ENCODE results near the gene PEF1. TPM values are rescaled to one million over a fixed set of nuclear protein-coding genes. Genes with fewer than 3 reads are reported as not detected.

The PEF1 gene
- total and polyA plus RNA-seq, 2 experiments from 2014 or later = 22.3 to 68.5 TPM

DNA sequence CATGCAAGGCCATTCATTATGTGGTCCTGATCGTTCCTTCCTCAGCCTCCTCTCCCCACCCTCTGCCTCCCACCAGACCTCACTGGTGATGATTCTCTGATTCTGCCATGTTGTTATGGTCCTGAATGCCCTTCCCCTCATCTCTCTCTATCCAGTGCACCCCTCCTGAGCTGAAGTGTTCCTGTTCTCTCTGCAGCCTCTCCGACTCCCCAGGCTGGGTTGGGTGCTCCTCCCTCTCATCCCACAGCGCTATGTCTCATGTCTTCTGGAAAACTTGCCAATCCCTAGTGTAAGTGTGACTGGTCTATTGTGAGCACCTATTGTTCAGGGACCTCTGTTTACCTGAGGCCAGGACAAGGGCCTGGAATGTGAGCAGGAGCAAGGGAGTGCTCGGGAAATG, 11.1 kb upstream of the PEF1 start:
- Histone ChIP-seq H3F3A (replicated peaks; ENCODE audit: low read depth) (no peaks in the 10 kb centered on the region), H4K20me1 (replicated peaks; ENCODE audit: insufficient read depth) (no peaks in the 10 kb centered on the region), H3K27me3 (ENCODE audit: insufficient read depth) (no peaks in the 10 kb centered on the region), H3K27ac (ENCODE audit: low read depth) (no peak overlapping the region), H3K79me2 (replicated peaks; ENCODE audit: insufficient read depth) (no peaks in the 10 kb centered on the region), H3K36me3 (ENCODE audit: insufficient read depth) (no peaks in the 10 kb centered on the region), H3K4me3 (no peak overlapping the region), H3K4me1 (ENCODE audit: insufficient read depth) (no peaks in the 10 kb centered on the region), H3K9me2 (ENCODE audit: insufficient read depth) (no peaks in the 10 kb centered on the region), H3K4me2 (no peak overlapping the region), H2AFZ (no peak overlapping the region)
- H3K27ac Mint-ChIP-seq = no peak overlapping the region
- DNase-seq (ENCODE audit: low spot score) (no peak), ATAC-seq (no peak)
- H3K36me3 Mint-ChIP-seq (ENCODE audit: low read depth) = no peaks in the 10 kb centered on the region
- H3K4me1 Mint-ChIP-seq = no peaks in the 10 kb centered on the region; the same call in 2 of the 3 replicates
- H3K4me3 Mint-ChIP-seq = no peak overlapping the region
- peaks cover 5% of the 10 kb centered on the region for H3K27me3 Mint-ChIP-seq (ENCODE audit: insufficient read depth, low read depth, poor library complexity)
- no peaks in the 10 kb centered on the region for H3K9me3 Mint-ChIP-seq
- TF ChIP-seq, protein P1, sequence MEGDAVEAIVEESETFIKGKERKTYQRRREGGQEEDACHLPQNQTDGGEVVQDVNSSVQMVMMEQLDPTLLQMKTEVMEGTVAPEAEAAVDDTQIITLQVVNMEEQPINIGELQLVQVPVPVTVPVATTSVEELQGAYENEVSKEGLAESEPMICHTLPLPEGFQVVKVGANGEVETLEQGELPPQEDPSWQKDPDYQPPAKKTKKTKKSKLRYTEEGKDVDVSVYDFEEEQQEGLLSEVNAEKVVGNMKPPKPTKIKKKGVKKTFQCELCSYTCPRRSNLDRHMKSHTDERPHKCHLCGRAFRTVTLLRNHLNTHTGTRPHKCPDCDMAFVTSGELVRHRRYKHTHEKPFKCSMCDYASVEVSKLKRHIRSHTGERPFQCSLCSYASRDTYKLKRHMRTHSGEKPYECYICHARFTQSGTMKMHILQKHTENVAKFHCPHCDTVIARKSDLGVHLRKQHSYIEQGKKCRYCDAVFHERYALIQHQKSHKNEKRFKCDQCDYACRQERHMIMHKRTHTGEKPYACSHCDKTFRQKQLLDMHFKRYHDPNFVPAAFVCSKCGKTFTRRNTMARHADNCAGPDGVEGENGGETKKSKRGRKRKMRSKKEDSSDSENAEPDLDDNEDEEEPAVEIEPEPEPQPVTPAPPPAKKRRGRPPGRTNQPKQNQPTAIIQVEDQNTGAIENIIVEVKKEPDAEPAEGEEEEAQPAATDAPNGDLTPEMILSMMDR (conservative IDR thresholded peaks at IDR 0.05; ENCODE audit: low read depth in 2 of 2) = no peak
- TF ChIP-seq POLR2AphosphoS5 (IDR thresholded peaks at IDR 0.05; ENCODE audit: low read depth) (no peak), CREB1 (CRISPR knock-in tag; IDR thresholded peaks at IDR 0.05; ENCODE audit: low read depth) (no peak)

DNA sequence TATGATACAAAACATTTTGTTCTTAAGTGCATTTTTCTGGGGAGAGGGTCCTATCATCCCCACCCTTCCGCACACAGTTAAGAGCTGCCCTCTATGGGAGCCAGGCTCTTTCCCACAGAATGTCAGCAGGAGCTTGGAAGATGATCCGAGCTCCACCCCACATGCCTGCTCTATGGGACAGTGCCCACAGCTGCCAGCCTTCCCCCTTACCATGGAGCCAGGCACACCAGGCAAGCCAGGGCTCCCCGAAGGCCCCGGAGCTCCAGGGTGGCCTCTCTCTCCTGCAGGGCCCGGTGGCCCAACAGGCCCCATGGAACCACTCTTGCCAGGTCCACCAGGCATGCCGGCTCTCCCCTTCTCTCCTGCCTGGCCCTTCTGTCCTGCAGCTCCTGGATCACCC, 10.4 kb upstream of the PEF1 start:
- H2AFZ ChIP-seq = no peak overlapping the region
- no peaks in the 10 kb centered on the region for H3K36me3 Mint-ChIP-seq (ENCODE audit: low read depth)
- no peak for DNase-seq (ENCODE audit: low spot score)
- no peak overlapping the region for H3K4me3 ChIP-seq
- H3K4me3 Mint-ChIP-seq = no peak overlapping the region
- no peaks in the 10 kb centered on the region for H4K20me1 ChIP-seq (replicated peaks; ENCODE audit: insufficient read depth)
- H3K9me3 Mint-ChIP-seq = no peaks in the 10 kb centered on the region
- no peak overlapping the region for H3K27ac ChIP-seq (ENCODE audit: low read depth)
- H3K27me3 Mint-ChIP-seq (ENCODE audit: insufficient read depth, low read depth, poor library complexity) = peaks cover 3% of the 10 kb centered on the region
- H3K9me2 ChIP-seq (ENCODE audit: insufficient read depth) = no peaks in the 10 kb centered on the region
- H3K4me1 ChIP-seq (ENCODE audit: insufficient read depth) = no peaks in the 10 kb centered on the region
- no peaks in the 10 kb centered on the region; the same call in 2 of the 3 replicates for H3K4me1 Mint-ChIP-seq
- H3F3A ChIP-seq (replicated peaks; ENCODE audit: low read depth) = no peaks in the 10 kb centered on the region
- H3K27ac Mint-ChIP-seq = no peak overlapping the region
- no peak for TF ChIP-seq ZNF331 (CRISPR knock-in tag; IDR thresholded peaks at IDR 0.05; ENCODE audit: low read depth)
- no peak for TF ChIP-seq EZH2 (IDR thresholded peaks at IDR 0.05; ENCODE audit: low read depth, unreplicated experiment)
- TF ChIP-seq JUNB (IDR thresholded peaks at IDR 0.05; ENCODE audit: unreplicated experiment) = no peak
- ATAC-seq = no peak
- no peak overlapping the region for H3K4me2 ChIP-seq
- no peaks in the 10 kb centered on the region for H3K36me3 ChIP-seq (ENCODE audit: insufficient read depth)
- H3K27me3 ChIP-seq (ENCODE audit: insufficient read depth) = no peaks in the 10 kb centered on the region
- H3K79me2 ChIP-seq (replicated peaks; ENCODE audit: insufficient read depth) = no peaks in the 10 kb centered on the region

DNA sequence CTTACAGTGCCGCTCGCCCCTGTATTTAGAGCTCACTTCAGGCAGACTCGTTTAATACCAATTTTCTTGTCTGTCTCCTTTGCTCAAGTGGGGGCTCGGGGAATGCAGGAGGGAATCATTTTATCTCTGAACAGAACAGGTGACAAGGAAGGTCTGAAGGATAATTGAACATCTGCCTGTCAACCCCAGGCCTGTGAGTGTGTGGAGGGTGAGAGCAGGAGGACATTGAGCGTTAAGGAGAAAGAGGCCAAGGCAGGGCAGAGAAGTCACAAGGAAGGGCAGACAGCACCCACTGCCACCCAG, 9.7 kb upstream of the PEF1 start:
- H3K4me1 Mint-ChIP-seq = no peaks in the 10 kb centered on the region; the same call in 2 of the 3 replicates
- Histone ChIP-seq H3K9me2 (ENCODE audit: insufficient read depth) (no peaks in the 10 kb centered on the region), H3K27me3 (ENCODE audit: insufficient read depth) (no peaks in the 10 kb centered on the region), H3K79me2 (replicated peaks; ENCODE audit: insufficient read depth) (no peaks in the 10 kb centered on the region), H3K4me3 (no peak overlapping the region), H3F3A (replicated peaks; ENCODE audit: low read depth) (no peaks in the 10 kb centered on the region), H4K20me1 (replicated peaks; ENCODE audit: insufficient read depth) (no peaks in the 10 kb centered on the region), H2AFZ (no peak overlapping the region), H3K27ac (ENCODE audit: low read depth) (no peak overlapping the region), H3K4me2 (no peak overlapping the region), H3K36me3 (ENCODE audit: insufficient read depth) (no peaks in the 10 kb centered on the region), H3K4me1 (ENCODE audit: insufficient read depth) (no peaks in the 10 kb centered on the region)
- no peaks in the 10 kb centered on the region for H3K9me3 Mint-ChIP-seq
- H3K4me3 Mint-ChIP-seq = no peak overlapping the region
- H3K27me3 Mint-ChIP-seq (ENCODE audit: insufficient read depth, low read depth, poor library complexity) = peaks cover 2% of the 10 kb centered on the region
- H3K27ac Mint-ChIP-seq = peak overlapping the region; percentile 66; the same call in 1 of the 2 replicates
- no peak for ATAC-seq
- no peak for DNase-seq (ENCODE audit: low spot score)
- H3K36me3 Mint-ChIP-seq (ENCODE audit: low read depth) = no peaks in the 10 kb centered on the region
- no peak for TF ChIP-seq ZNF114 (CRISPR knock-in tag; IDR thresholded peaks at IDR 0.05)
- TF ChIP-seq NANOG (IDR thresholded peaks at IDR 0.05; ENCODE audit: borderline replicate concordance) = no peak
- TF ChIP-seq, protein P1 (conservative IDR thresholded peaks at IDR 0.05; ENCODE audit: low read depth in 2 of 2) = no peak
- TF ChIP-seq EZH2 (IDR thresholded peaks at IDR 0.05; ENCODE audit: low read depth, unreplicated experiment) = no peak
- TF ChIP-seq JUNB (IDR thresholded peaks at IDR 0.05; ENCODE audit: unreplicated experiment) = no peak
- TF ChIP-seq ZNF331 (CRISPR knock-in tag; IDR thresholded peaks at IDR 0.05; ENCODE audit: low read depth) = no peak
- no peak for TF ChIP-seq POLR2AphosphoS5 (IDR thresholded peaks at IDR 0.05; ENCODE audit: low read depth)
- no peak for TF ChIP-seq STAT1 (IDR thresholded peaks at IDR 0.05; ENCODE audit: unreplicated experiment)
- no peak for TF ChIP-seq EZH2phosphoT487 (IDR thresholded peaks at IDR 0.05; ENCODE audit: unreplicated experiment)
- TF ChIP-seq, protein P2, sequence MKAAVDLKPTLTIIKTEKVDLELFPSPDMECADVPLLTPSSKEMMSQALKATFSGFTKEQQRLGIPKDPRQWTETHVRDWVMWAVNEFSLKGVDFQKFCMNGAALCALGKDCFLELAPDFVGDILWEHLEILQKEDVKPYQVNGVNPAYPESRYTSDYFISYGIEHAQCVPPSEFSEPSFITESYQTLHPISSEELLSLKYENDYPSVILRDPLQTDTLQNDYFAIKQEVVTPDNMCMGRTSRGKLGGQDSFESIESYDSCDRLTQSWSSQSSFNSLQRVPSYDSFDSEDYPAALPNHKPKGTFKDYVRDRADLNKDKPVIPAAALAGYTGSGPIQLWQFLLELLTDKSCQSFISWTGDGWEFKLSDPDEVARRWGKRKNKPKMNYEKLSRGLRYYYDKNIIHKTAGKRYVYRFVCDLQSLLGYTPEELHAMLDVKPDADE (IDR thresholded peaks at IDR 0.05) = no peak

Measured in GM23338 (cell line).